Heart right ventricle (tissue), 16 donors: ENCODE data around the gene AVPR2. TPM values are rescaled to one million over a fixed set of nuclear protein-coding genes. Genes with fewer than 3 reads are reported as not detected.

Source experiments
- ATAC-seq, 8 donors: fragments of 200-7000 bp; cut with Tn5 transposase; one replicate each; pipeline ENCODE4 v1.9.1; 2020; ENCODE audit warnings: mild to moderate bottlenecking in 8 of 8, moderate library complexity in 8 of 8, moderate number of reproducible peaks in 1 of 8
- DNase-seq, 2 donors: peaks; one replicate each; pipeline ENCODE4 v3.0.0-alpha.2; 2020
- H3K27ac ChIP-seq, 10 donors: fragments of 200-600 bp; sonication (generic) in 2 of 10; one replicate each; pipeline versions ENCODE4 v1.5.0 to v1.8.0; 2020 to 2022; ENCODE audit warnings: mild to moderate bottlenecking in 3 of 10
- H3K27me3 ChIP-seq, 7 donors: fragments of 200-600 bp; one replicate each; pipeline ENCODE4 v1.8.0; 2021 to 2022; ENCODE audit warnings: mild to moderate bottlenecking in 2 of 7
- H3K36me3 ChIP-seq, 9 donors: fragments of 200-600 bp; sonication (generic) in 1 of 9; one replicate each; pipeline versions ENCODE4 v1.5.0 to v1.8.0; 2020 to 2022; ENCODE audit warnings: mild to moderate bottlenecking in 2 of 9
- H3K4me1 ChIP-seq, 9 donors: fragments of 200-600 bp; sonication (generic) in 1 of 9; one replicate each; pipeline versions ENCODE4 v1.5.0 to v1.8.0; 2020 to 2022; ENCODE audit warnings: mild to moderate bottlenecking in 4 of 9
- H3K4me3 ChIP-seq, 10 donors: fragments of 200-600 bp; sonication (generic) in 2 of 10; one replicate each; pipeline versions ENCODE4 v1.5.0 to v1.8.0; 2020 to 2022; ENCODE audit warnings: mild to moderate bottlenecking in 7 of 10, moderate library complexity in 2 of 10
- H3K9me3 ChIP-seq, 11 donors: fragments of 200-600 bp in 10 of 11; sonication (generic) in 2 of 11; one replicate each; pipeline versions ENCODE4 v1.5.0 to v1.8.0; 2013 to 2022; ENCODE audit warnings: mild to moderate bottlenecking in 2 of 11, control low read depth in 1 of 11, moderate library complexity in 1 of 11
- CTCF ChIP-seq, 9 donors: fragments of 200-600 bp; sonication (generic) in 2 of 9; IDR thresholded peaks; one replicate each; pipeline versions ENCODE4 v1.5.0 to v1.8.0; 2021 to 2022; ENCODE audit warnings: antibody characterized with exemption in 9 of 9, mild to moderate bottlenecking in 5 of 9, moderate library complexity in 1 of 9
- WGBS, 2 donors: extraction: QIAGEN DNeasy Blood & Tissue Kit; methylation state at CpG; one replicate each; pipeline ENCODE4 v1.1.7; 2013; ENCODE audit warnings: inconsistent platforms in 1 of 2; 5-methylcytosine and 5-hydroxymethylcytosine counted together
- intact Hi-C, 10 donors: fragments of 100-400 bp; cut with DNase I; formaldehyde crosslinking; loops; one replicate each; pipeline versions ENCODE4 v1.11.1 to v1.14.2; 2022
- polyA plus RNA-seq, 2 donors: library from polyadenylated mRNA; stranded (reverse); fragments of 200-250 nt; gene quantifications; one replicate each; pipeline ENCODE4 v1.2.3, GENCODE V29; 2013
- total RNA-seq, 10 donors: library from RNA; stranded (reverse); fragmentation: NEBNext Ultra II Directional in 3 of 10; extraction: Animal tissue kit (Norgen Biotek cat#: 25700) in 3 of 10; gene quantifications; one replicate each; pipeline versions ENCODE4 v1.2.1 to v1.2.4, GENCODE V29; 2021 to 2023
- donor health status: Arrhythmogenic right ventricular cardiomyopathy.
- donor health status: ischemic (EF 13 %, LVEDD 7.1; RV severe dilation, severe dysfunction).
- donor health status: healthy with polysubstance abuse.
- donor health status: DM: no; HTN: yes; CAD: no.
- donor health status: DM: no; HTN: no; CAD: no.
- donor health status: ischemic (EF 25% LVEDD 6.9; RV normal size, moderate dysfunction).
- donor health status: ischemic (EF 25% LVEDD 5.7; RV mildly dilated, moderate dysfunction).
- donor health status: healthy.
- donor health status: DM: yes; HTN: yes; CAD: no.
- donor health status: Ischemic cardiomyopathy.
- donor health status: ischemic (EF 35%, LVEDD 5.7; RV mildly dilated, moderate dysfunction).
- donor health status: nonischemic (EF 11% LVEDD 7.7; RV severe dilation, severe dysfunction).
- donor health status: DM: yes; HTN: yes; CAD: no.
- donor health status: PGD.
- donor health status: ischemic (EF 29% LVEDD 5.4; RV normal size, mild dysfunction).
- donor health status: nonischemic (EF 23%, LVEDD 6.1; RV moderate dilation, normal function).

The AVPR2 gene
- total and polyA plus RNA-seq, 12 donors = 1.4 to 8.9 (median 2.4) TPM

DNA sequence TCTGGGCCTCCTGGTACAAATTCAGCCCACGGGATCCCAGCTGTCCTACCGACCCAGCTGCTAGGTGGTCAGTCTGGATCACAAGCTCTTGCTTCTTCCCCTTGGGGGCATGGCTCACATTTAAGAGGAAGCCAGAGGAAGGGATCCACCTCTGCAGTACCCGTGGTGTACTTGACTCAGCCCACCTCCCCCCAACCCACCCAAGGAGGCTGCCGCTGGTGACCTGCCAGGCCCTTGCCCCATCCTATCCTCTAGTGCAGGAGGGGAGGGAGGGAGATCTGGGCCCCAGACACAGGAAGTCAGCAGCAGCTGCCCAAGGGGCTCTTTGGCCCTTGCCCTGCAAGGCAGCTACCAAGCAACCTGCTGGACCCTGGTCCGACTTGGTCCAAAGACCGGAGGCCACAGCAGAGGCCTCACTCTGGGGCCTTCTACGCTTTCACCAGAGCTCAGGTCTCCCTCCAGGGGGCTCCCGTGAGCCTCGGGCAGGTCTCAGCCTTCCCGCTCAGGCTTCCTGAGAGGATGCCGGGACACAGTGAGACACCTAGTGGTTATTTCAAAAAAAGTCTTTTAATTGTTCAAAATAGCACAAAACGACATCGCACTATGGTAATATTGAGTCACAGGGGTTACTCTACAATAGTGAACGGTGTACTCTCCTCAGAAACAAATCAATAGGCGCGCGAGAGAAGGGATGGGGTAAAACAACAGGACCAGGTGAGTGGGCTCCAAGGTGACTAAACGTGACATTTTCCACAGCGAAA lies 42.7 kb downstream of the AVPR2 start:
- H3K27ac ChIP-seq = peak overlapping the region; percentile 11 to 78 (median 70)
- intact Hi-C loops = loop anchor here in 2 of 10 donors (5.0 to 10.0 kb wide), 2 partner anchors 152 to 185 kb away; partner anchors contain the start of genes IDH3G (in 1 of the 2), PLXNB3 (in 1 of the 2) and SSR4 (in 1 of the 2)
- ATAC-seq (peak; percentile 48 to 81 (median 71)), DNase-seq (peak; percentile 64 to 73)
- WGBS, 2 donors = 40 to 42% methylated on average over 19 of the region's 19 CpGs
- TF ChIP-seq CTCF (IDR thresholded peaks at IDR 0.05) = peak; percentile 62 to 91 (median 75)
- H3K27me3 ChIP-seq = peaks cover 0 to 29% (median 0%) of the 10 kb centered on the region in 7 donors
- no peak overlapping the region for H3K4me3 ChIP-seq
- H3K36me3 ChIP-seq = peaks cover 0 to 43% (median 3%) of the 10 kb centered on the region in 9 donors
- peaks cover 0 to 40% (median 11%) of the 10 kb centered on the region in 9 donors for H3K4me1 ChIP-seq
- H3K9me3 ChIP-seq = no peaks in the 10 kb centered on the region

DNA sequence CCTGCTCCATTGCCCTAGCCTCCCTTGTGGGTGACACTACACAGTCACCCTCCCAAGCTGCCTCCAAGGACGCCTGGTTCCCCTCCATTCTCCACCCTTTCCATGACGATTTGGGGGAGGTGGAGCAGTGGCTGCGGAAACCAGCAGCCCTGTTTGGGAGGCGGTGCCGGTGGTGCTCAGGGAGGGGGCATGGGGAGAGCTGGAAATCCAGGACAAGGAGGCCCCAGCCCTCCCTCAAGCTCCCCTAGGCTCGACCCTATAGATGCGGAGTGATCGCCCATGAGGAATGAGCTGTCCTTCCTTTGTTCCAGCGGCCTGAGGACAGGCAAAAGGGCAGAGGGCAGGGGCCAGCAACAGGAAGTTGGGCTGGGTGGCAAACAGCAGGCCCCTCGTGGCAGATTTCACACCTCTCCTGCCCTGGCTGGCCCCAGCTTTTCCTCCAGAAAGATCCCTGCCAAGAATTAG lies 43.6 kb downstream of the AVPR2 start:
- no peak for TF ChIP-seq CTCF (IDR thresholded peaks at IDR 0.05)
- H3K4me1 ChIP-seq = peaks cover 0 to 40% (median 13%) of the 10 kb centered on the region in 9 donors
- ATAC-seq = peak in 5 of 8 donors; percentile 47 to 65 (median 55)
- DNase-seq = peak in 1 of 2 donors; percentile 35
- peaks cover 0 to 52% (median 4%) of the 10 kb centered on the region in 9 donors for H3K36me3 ChIP-seq
- H3K4me3 ChIP-seq = no peak overlapping the region
- intact Hi-C loops = loop anchor here in 3 of 10 donors (2.0 to 10.0 kb wide), 4 partner anchors 25 to 186 kb away; partner anchors contain the start of genes PLXNB3 (in 2 of the 3), IDH3G (in 1 of the 3) and SSR4 (in 1 of the 3)
- no peaks in the 10 kb centered on the region for H3K9me3 ChIP-seq
- H3K27me3 ChIP-seq = peaks cover 0 to 20% (median 0%) of the 10 kb centered on the region in 7 donors
- WGBS, 2 donors = 43 to 58% methylated on average over 9 to 10 of the region's 10 CpGs
- peak overlapping the region; percentile 11 to 78 (median 70) for H3K27ac ChIP-seq

- intact Hi-C loops = loop anchor here in 3 of 10 donors (2.0 to 10.0 kb wide), 4 partner anchors 26 to 187 kb away; partner anchors contain the start of genes PLXNB3 (in 2 of the 3), IDH3G (in 1 of the 3) and SSR4 (in 1 of the 3)
- H3K27me3 ChIP-seq = peaks cover 0 to 11% (median 0%) of the 10 kb centered on the region in 7 donors
- peaks cover 0 to 63% (median 4%) of the 10 kb centered on the region in 9 donors for H3K36me3 ChIP-seq
- no peaks in the 10 kb centered on the region for H3K9me3 ChIP-seq
- H3K4me1 ChIP-seq = peaks cover 0 to 41% (median 19%) of the 10 kb centered on the region in 9 donors
- peak overlapping the region; percentile 11 to 78 (median 70) for H3K27ac ChIP-seq
- no peak for TF ChIP-seq CTCF (IDR thresholded peaks at IDR 0.05)
- peak in 5 of 8 donors; percentile 23 to 41 (median 37) for ATAC-seq
- H3K4me3 ChIP-seq = no peak overlapping the region
- DNase-seq = no peak
- 49 to 53% methylated on average over 26 to 29 of the region's 30 CpGs for WGBS, 2 donors
Observed at GRCh38 chrX:153948847-153949805, 44.7 kb downstream of the AVPR2 start.
